ENCODE measurements around the gene PNPLA1. TPM values are rescaled to one million over a fixed set of nuclear protein-coding genes. Genes with fewer than 3 reads are reported as not detected.

The PNPLA1 gene
- total RNA-seq, 1 experiment from 2014 or later = 0.38 TPM

DNA sequence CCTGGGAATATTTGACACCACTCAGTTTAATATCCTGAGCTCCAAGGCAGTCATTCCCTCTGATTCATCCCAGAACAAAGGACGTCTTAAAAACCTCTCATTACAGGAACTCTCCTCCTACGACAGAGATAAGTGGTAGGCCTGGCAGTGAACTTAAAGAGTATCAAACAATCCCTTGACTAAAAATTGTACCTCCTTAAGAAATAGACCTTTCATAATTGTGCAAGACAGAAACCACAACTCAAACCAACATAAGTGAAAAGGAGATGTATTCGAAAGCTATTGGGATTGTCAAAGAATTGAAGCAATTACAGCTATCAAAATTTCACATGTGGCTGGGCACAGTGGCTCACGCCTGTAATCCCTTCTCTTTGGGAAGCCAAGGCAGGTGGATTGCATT, 86.0 kb downstream of the PNPLA1 start:
- no peak for DNase-seq (ENCODE audit: low spot score)

GRCh38 chr6:36357872-36358225, 88.0 kb downstream of the PNPLA1 start:
- DNase-seq (ENCODE audit: low spot score) = peak; percentile 26

Other genes with a start within 250 kb of the PNPLA1 start
- not detected in 2 replicates for gene SLC26A8, start 245.4 kb upstream of the PNPLA1 start, total RNA-seq (2014; rRNA removed; shearing (Covaris generic))
- gene MAPK14, start 242.3 kb upstream of the PNPLA1 start, total RNA-seq (2014; rRNA removed; shearing (Covaris generic)) = 33.6 and 38.0 TPM in 2 replicates
- 101 and 103 TPM in 2 replicates for gene MAPK13, start 139.5 kb upstream of the PNPLA1 start, total RNA-seq (2014; rRNA removed; shearing (Covaris generic))
- 26.2 and 32.6 TPM in 2 replicates for gene BRPF3, start 73.3 kb upstream of the PNPLA1 start, total RNA-seq (2014; rRNA removed; shearing (Covaris generic))
- gene BNIP5, start 66.8 kb downstream of the PNPLA1 start, total RNA-seq (2014; rRNA removed; shearing (Covaris generic)) = 3.6 and 4.6 TPM in 2 replicates
- 0.34 and 1.3 TPM in 2 replicates for gene ETV7, start 117.6 kb downstream of the PNPLA1 start, total RNA-seq (2014; rRNA removed; shearing (Covaris generic))
- 0.25 TPM in 1 of 2 replicates, not detected in the other for gene PXT1, start 172.8 kb downstream of the PNPLA1 start, total RNA-seq (2014; rRNA removed; shearing (Covaris generic))
- gene KCTD20, start 172.9 kb downstream of the PNPLA1 start, total RNA-seq (2014; rRNA removed; shearing (Covaris generic)) = 15.5 and 16.8 TPM in 2 replicates

All from HT-29 (cell line).